ENCODE measurements around the gene CHI3L1. TPM values are rescaled to one million over a fixed set of nuclear protein-coding genes. Genes with fewer than 3 reads are reported as not detected.

CHI3L1 gene
- total and polyA plus RNA-seq, 10 of the 15 experiments (the other 5 are each of a cell fraction or from before 2014, with no cell fraction given), result 0.10 to 1.7 (median 0.39) TPM

GRCh38 chr1:203210988-203211387 is 24.5 kb upstream of the CHI3L1 start:
- Histone ChIP-seq H3K4me1 (ENCODE audit: control insufficient read depth, insufficient read depth, low read length) (no peaks in the 10 kb centered on the region), H3K27ac (ENCODE audit: control insufficient read depth, insufficient read depth) (no peak overlapping the region), H2AFZ (ENCODE audit: control insufficient read depth, low read depth, low read length) (no peak overlapping the region), H3K79me2 (ENCODE audit: control insufficient read depth, insufficient read depth, low read length) (no peaks in the 10 kb centered on the region), H3K9me3 (replicated peaks; ENCODE audit: control insufficient read depth, insufficient read depth, low read length) (no peaks in the 10 kb centered on the region), H3K4me2 (ENCODE audit: control insufficient read depth, insufficient read depth) (no peak overlapping the region), H3K9ac (ENCODE audit: control insufficient read depth, insufficient read depth, low read length) (no peak overlapping the region), H3K36me3 (ENCODE audit: control insufficient read depth in 2 of 2, insufficient read depth in 2 of 2, low read length in 1 of 2) (no peaks in the 10 kb centered on the region), H3K27me3 (replicated peaks in 1 of 2; ENCODE audit: control insufficient read depth in 2 of 2, insufficient read depth in 2 of 2, low read length in 1 of 2) (peaks cover 0 to 5% of the 10 kb centered on the region in 2 experiments; a peak in 1 of 4 replicates), H4K20me1 (ENCODE audit: control insufficient read depth, insufficient read depth) (no peaks in the 10 kb centered on the region), H3K4me3 (no peak overlapping the region)
- intact Hi-C loops (cut with micrococcal nuclease; ENCODE audit: unreplicated experiment), result no loop called here
- CTCF ChIA-PET, result interaction anchor here (0.9 to 3.1 kb wide), 5 partner anchors 38 to 172 kb away, joined by 3 to 11 read pairs (median 5); no protein-coding TSS in a partner anchor
- no peak for TF ChIP-seq RELB (IDR thresholded peaks at IDR 0.05; ENCODE audit: low read depth)
- no peak for TF ChIP-seq MAX (IDR thresholded peaks at IDR 0.05; ENCODE audit: low read depth, low read length)
- no peak for TF ChIP-seq HDAC2 (IDR thresholded peaks at IDR 0.05)
- no peak for TF ChIP-seq CHD2 (IDR thresholded peaks at IDR 0.05; ENCODE audit: borderline replicate concordance, low read depth, low read length)
- TF ChIP-seq ZNF24 (IDR thresholded peaks at IDR 0.05), result no peak
- no peak for TF ChIP-seq DPF2 (IDR thresholded peaks at IDR 0.05)
- no peak for TF ChIP-seq ZNF217 (IDR thresholded peaks at IDR 0.05)
- TF ChIP-seq NFYA (IDR thresholded peaks at IDR 0.05; ENCODE audit: borderline replicate concordance, low read depth, low read length), result no peak
- TF ChIP-seq CREM (IDR thresholded peaks at IDR 0.05; ENCODE audit: low read depth), result no peak
- TF ChIP-seq KAT2A (conservative IDR thresholded peaks at IDR 0.05; ENCODE audit: control insufficient read depth, low read depth, low read length), result no peak
- TF ChIP-seq TARDBP (IDR thresholded peaks at IDR 0.05; ENCODE audit: borderline replicate concordance), result no peak
- TF ChIP-seq PBX3 (IDR thresholded peaks at IDR 0.05; ENCODE audit: insufficient replicate concordance, low read depth, low read length), result no peak
- no peak for TF ChIP-seq ZNF274 (IDR thresholded peaks at IDR 0.05; ENCODE audit: insufficient read depth, insufficient read length)
- TF ChIP-seq ZNF592 (IDR thresholded peaks at IDR 0.05), result no peak
- no peak for TF ChIP-seq TAF1 (IDR thresholded peaks at IDR 0.05; ENCODE audit: borderline replicate concordance, low read depth, low read length)
- no peak for TF ChIP-seq ZNF622 (IDR thresholded peaks at IDR 0.05)
- DNase-seq (ENCODE audit: low read depth, low spot score), result no peak
- RAD21 ChIA-PET (ENCODE audit: unreplicated experiment), result no interaction called here
- FAIRE-seq, result no peak
- no TSS peak for BruUV-seq (replicated peaks)
- POLR2A ChIA-PET, result no interaction called here
- SMC1A ChIA-PET (ENCODE audit: uncharacterized antibody, unreplicated experiment), result interaction anchor here (1.8 kb wide), 1 partner anchor 11 kb away, joined by 3 read pairs; no protein-coding TSS in a partner anchor
- in situ Hi-C loops (cut with MboI), result no loop called here
- ATAC-seq, result no peak

All from GM12878 (cell line).